HepG2 (cell line): ENCODE results near the gene MAJIN. TPM values are rescaled to one million over a fixed set of nuclear protein-coding genes. Genes with fewer than 3 reads are reported as not detected.

Source experiments
- ATF7-NPFF ChIP-seq: sonication (generic); formaldehyde crosslinking; IDR thresholded peaks from 2 replicates; pipeline ENCODE4 v1.8.1; 2023; ENCODE audit warnings: mild to moderate bottlenecking, low read depth, missing genetic modification reagents, moderate library complexity
- BCL6 ChIP-seq: IDR thresholded peaks from 2 replicates; pipeline ENCODE4 v1.6.1; 2016; ENCODE audit warnings: missing genetic modification reagents, missing compliant biosample characterization
- BRCA1 ChIP-seq: sonication (generic); formaldehyde crosslinking; IDR thresholded peaks from 2 replicates; pipeline ENCODE4 v1.4.0; 2020; ENCODE audit warnings: missing genetic modification reagents
- CENPT ChIP-seq: sonication (generic); formaldehyde crosslinking; IDR thresholded peaks from 2 replicates; pipeline ENCODE4 v1.8.0; 2022; ENCODE audit warnings: low read depth, mild to moderate bottlenecking, moderate library complexity, missing genetic modification reagents
- CREB1 ChIP-seq, 2 experiments: fragments of 450-650 bp in 1 of 2; IDR thresholded peaks; 2 replicates each; pipeline ENCODE4 v1.6.1; 2016 to 2017; ENCODE audit warnings: control low read depth in 1 of 2, mild to moderate bottlenecking in 1 of 2, missing compliant biosample characterization in 1 of 2, missing genetic modification characterization in 1 of 2
- KDM3A ChIP-seq: IDR thresholded peaks from 2 replicates; pipeline ENCODE4 v1.6.1; 2018; ENCODE audit warnings: low read depth, missing compliant biosample characterization
- RERE ChIP-seq: IDR thresholded peaks from 2 replicates; pipeline ENCODE4 v1.6.1; 2016; ENCODE audit warnings: low read depth, missing genetic modification reagents, missing compliant biosample characterization
- SKIL ChIP-seq: sonication (generic); formaldehyde crosslinking; IDR thresholded peaks from 2 replicates; pipeline ENCODE4 v1.8.0; 2022; ENCODE audit warnings: missing genetic modification reagents, mild to moderate bottlenecking, moderate library complexity, borderline replicate concordance
- ZNF546 ChIP-seq: sonication (generic); formaldehyde crosslinking; conservative IDR thresholded peaks from 2 replicates; pipeline ENCODE4 v1.8.1; 2023; ENCODE audit warnings: mild to moderate bottlenecking, missing genetic modification reagents
- ZNF781 ChIP-seq: sonication (generic); formaldehyde crosslinking; IDR thresholded peaks from 2 replicates; pipeline ENCODE4 v1.5.1; 2020; ENCODE audit warnings: borderline replicate concordance, mild to moderate bottlenecking, missing genetic modification reagents; ENCODE audit errors: not compliant biosample characterization
- ZNF879 ChIP-seq: sonication (generic); formaldehyde crosslinking; IDR thresholded peaks from 2 replicates; pipeline ENCODE4 v1.8.1; 2023; ENCODE audit warnings: missing genetic modification reagents
- polyA plus RNA-seq, 8 experiments: library from polyadenylated mRNA; depleted of rRNA in 3 of 8; stranded (reverse) in 7 of 8; unstranded in 1 of 8; fragments of >200 nt; fragmentation: Illumina TruSeq in 4 of 8; extraction: Trizol in 4 of 8; gene quantifications; 2 replicates each; pipeline versions ENCODE4 v1.2.1 to v1.2.3, GENCODE V29; 2011 to 2016; ENCODE audit warnings: low read depth in 4 of 8, missing spikeins in 1 of 8, mixed read lengths in 1 of 8; ENCODE audit not compliant: insufficient read depth in 1 of 8
- total RNA-seq, 5 experiments: library from RNA; depleted of rRNA; stranded (reverse); fragments of >200 nt; fragmentation: Illumina TruSeq; extraction: Trizol; gene quantifications; 2 replicates each; pipeline ENCODE4 v1.2.3, GENCODE V29; 2016; ENCODE audit warnings: low read depth in 1 of 5
- TF ChIP-seq, protein P1 (sequence below): sonication (generic); formaldehyde crosslinking; conservative IDR thresholded peaks from 2 replicates; pipeline ENCODE4 v1.4.0; 2020; ENCODE audit warnings: mild to moderate bottlenecking, missing genetic modification reagents, moderate library complexity
- TF ChIP-seq, protein P2 (sequence below): sonication (generic); formaldehyde crosslinking; IDR thresholded peaks from 2 replicates; pipeline ENCODE4 v1.4.0; 2020; ENCODE audit warnings: mild to moderate bottlenecking, missing genetic modification reagents

Gene MAJIN
- total and polyA plus RNA-seq, 2 of the 13 experiments (the other 11 are each of a cell fraction or from before 2014, with no cell fraction given): not detected

- TF ChIP-seq, protein P1, sequence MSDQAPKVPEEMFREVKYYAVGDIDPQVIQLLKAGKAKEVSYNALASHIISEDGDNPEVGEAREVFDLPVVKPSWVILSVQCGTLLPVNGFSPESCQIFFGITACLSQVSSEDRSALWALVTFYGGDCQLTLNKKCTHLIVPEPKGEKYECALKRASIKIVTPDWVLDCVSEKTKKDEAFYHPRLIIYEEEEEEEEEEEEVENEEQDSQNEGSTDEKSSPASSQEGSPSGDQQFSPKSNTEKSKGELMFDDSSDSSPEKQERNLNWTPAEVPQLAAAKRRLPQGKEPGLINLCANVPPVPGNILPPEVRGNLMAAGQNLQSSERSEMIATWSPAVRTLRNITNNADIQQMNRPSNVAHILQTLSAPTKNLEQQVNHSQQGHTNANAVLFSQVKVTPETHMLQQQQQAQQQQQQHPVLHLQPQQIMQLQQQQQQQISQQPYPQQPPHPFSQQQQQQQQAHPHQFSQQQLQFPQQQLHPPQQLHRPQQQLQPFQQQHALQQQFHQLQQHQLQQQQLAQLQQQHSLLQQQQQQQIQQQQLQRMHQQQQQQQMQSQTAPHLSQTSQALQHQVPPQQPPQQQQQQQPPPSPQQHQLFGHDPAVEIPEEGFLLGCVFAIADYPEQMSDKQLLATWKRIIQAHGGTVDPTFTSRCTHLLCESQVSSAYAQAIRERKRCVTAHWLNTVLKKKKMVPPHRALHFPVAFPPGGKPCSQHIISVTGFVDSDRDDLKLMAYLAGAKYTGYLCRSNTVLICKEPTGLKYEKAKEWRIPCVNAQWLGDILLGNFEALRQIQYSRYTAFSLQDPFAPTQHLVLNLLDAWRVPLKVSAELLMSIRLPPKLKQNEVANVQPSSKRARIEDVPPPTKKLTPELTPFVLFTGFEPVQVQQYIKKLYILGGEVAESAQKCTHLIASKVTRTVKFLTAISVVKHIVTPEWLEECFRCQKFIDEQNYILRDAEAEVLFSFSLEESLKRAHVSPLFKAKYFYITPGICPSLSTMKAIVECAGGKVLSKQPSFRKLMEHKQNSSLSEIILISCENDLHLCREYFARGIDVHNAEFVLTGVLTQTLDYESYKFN: peak; percentile 84
- TF ChIP-seq KDM3A (CRISPR knock-in tag): peak; percentile 88
- no peak for TF ChIP-seq CREB1 (IDR thresholded peaks at IDR 0.05)
- no peak for TF ChIP-seq CREB1 (CRISPR knock-in tag; IDR thresholded peaks at IDR 0.05)
- peak; percentile 48; the same call in 1 of the 2 replicates for TF ChIP-seq BRCA1 (CRISPR knock-in tag)
- peak; percentile 74; the same call in 1 of the 2 replicates for TF ChIP-seq SKIL (CRISPR knock-in tag)
- TF ChIP-seq, protein P2, sequence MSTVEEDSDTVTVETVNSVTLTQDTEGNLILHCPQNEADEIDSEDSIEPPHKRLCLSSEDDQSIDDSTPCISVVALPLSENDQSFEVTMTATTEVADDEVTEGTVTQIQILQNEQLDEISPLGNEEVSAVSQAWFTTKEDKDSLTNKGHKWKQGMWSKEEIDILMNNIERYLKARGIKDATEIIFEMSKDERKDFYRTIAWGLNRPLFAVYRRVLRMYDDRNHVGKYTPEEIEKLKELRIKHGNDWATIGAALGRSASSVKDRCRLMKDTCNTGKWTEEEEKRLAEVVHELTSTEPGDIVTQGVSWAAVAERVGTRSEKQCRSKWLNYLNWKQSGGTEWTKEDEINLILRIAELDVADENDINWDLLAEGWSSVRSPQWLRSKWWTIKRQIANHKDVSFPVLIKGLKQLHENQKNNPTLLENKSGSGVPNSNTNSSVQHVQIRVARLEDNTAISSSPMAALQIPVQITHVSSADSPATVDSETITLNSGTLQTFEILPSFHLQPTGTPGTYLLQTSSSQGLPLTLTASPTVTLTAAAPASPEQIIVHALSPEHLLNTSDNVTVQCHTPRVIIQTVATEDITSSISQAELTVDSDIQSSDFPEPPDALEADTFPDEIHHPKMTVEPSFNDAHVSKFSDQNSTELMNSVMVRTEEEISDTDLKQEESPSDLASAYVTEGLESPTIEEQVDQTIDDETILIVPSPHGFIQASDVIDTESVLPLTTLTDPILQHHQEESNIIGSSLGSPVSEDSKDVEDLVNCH (CRISPR knock-in tag): no peak
- no peak for TF ChIP-seq CENPT
- 0 out of 2 replicates have a peak, but pooled peaks have one; percentile 54 for TF ChIP-seq RERE (CRISPR knock-in tag)
- no peak for TF ChIP-seq ATF7-NPFF (CRISPR knock-in tag)
- peak; percentile 76 for TF ChIP-seq BCL6 (CRISPR knock-in tag)
- TF ChIP-seq ZNF546 (CRISPR knock-in tag): no peak
- peak; percentile 61 for TF ChIP-seq ZNF781 (CRISPR knock-in tag)
- TF ChIP-seq ZNF879 (CRISPR knock-in tag): no peak
These were observed 77.7 kb downstream of the MAJIN start (continued) for GRCh38 chr11:64894070-64894811.
